PC-9 (cell line): ENCODE measurements around the gene COL5A3. TPM values are rescaled to one million over a fixed set of nuclear protein-coding genes. Genes with fewer than 3 reads are reported as not detected.

Source experiments
- BruUV-seq: library from RNA; stranded (reverse); fragments of 400-500 nt; replicated peaks from 2 replicates; lab custom pipeline; 2021; lab: Mats Ljungman, UMichigan
- CTCF ChIA-PET: fragments of 300-600 bp; sonication (Branson Sonifier 250); formaldehyde crosslinking; loops from one replicate; lab custom pipeline; 2022; ENCODE audit warnings: antibody characterized with exemption; lab: Charles Lee
- POLR2A ChIA-PET: fragments of 300-600 bp; sonication (Branson Sonifier 250); formaldehyde crosslinking; loops from one replicate; lab custom pipeline; 2022; ENCODE audit warnings: antibody characterized with exemption; ENCODE audit not compliant: unreplicated experiment; lab: Charles Lee
- DNase-seq, 2 experiments: peaks; one replicate each; pipeline versions ENCODE4 v3.0.0 to v3.0.0-alpha.2; 2015 to 2022; ENCODE audit warnings: mixed read lengths in 1 of 2
- H2AFZ ChIP-seq: fragments of 200-600 bp; sonication (generic); 2 replicates; pipeline ENCODE4 v1.8.1; 2017; ENCODE audit warnings: antibody characterized with exemption
- H3F3A ChIP-seq: fragments of 200-600 bp; sonication (generic); 2 replicates; pipeline ENCODE4 v1.8.1; 2017; ENCODE audit warnings: antibody characterized with exemption, mild to moderate bottlenecking, low read depth; ENCODE audit not compliant: insufficient read depth
- H3K27ac ChIP-seq: fragments of 200-600 bp; sonication (generic); 2 replicates; pipeline ENCODE4 v1.6.1; 2016; ENCODE audit warnings: mixed run types
- H3K27me3 ChIP-seq: fragments of 200-600 bp; sonication (generic); 2 replicates; pipeline ENCODE4 v1.6.1; 2016; ENCODE audit warnings: low read depth, mixed run types; ENCODE audit not compliant: insufficient read depth
- H3K36me3 ChIP-seq: fragments of 200-600 bp; sonication (generic); 2 replicates; pipeline ENCODE4 v1.6.1; 2016; ENCODE audit warnings: low read depth, mixed run types
- H3K4me1 ChIP-seq: fragments of 200-600 bp; sonication (generic); replicated peaks from 2 replicates; pipeline ENCODE4 v1.6.1; 2016; ENCODE audit warnings: mixed run types; ENCODE audit not compliant: insufficient read depth
- H3K4me2 ChIP-seq: fragments of 200-600 bp; sonication (generic); 2 replicates; pipeline ENCODE4 v1.6.1; 2017; ENCODE audit warnings: mixed run types
- H3K4me3 ChIP-seq: fragments of 200-600 bp; sonication (generic); 2 replicates; pipeline ENCODE4 v1.6.1; 2016; ENCODE audit warnings: mixed run types
- H3K79me2 ChIP-seq: fragments of 200-600 bp; sonication (generic); 2 replicates; pipeline ENCODE4 v1.6.1; 2017; ENCODE audit warnings: low read depth, mixed run types
- H3K9me2 ChIP-seq: fragments of 200-600 bp; sonication (generic); 2 replicates; pipeline ENCODE4 v1.8.1; 2017; ENCODE audit warnings: mild to moderate bottlenecking; ENCODE audit not compliant: insufficient read depth
- H3K9me3 ChIP-seq: fragments of 200-600 bp; sonication (generic); 2 replicates; pipeline ENCODE4 v1.8.1; 2016; ENCODE audit warnings: low read depth; ENCODE audit not compliant: insufficient read depth
- H4K20me1 ChIP-seq: fragments of 200-600 bp; sonication (generic); 2 replicates; pipeline ENCODE4 v1.8.1; 2017; ENCODE audit not compliant: insufficient read depth
- EZH2 ChIP-seq: fragments of 200-600 bp; sonication (generic); IDR thresholded peaks from 2 replicates; pipeline ENCODE4 v1.8.0; 2017; ENCODE audit warnings: antibody characterized with exemption, low read depth
- intact Hi-C: fragments of 100-400 bp; cut with micrococcal nuclease; formaldehyde crosslinking; loops from one replicate; pipeline ENCODE4 v1.10.0; 2022; ENCODE audit not compliant: unreplicated experiment
- total RNA-seq: library from RNA; stranded (reverse); gene quantifications from 2 replicates; pipeline ENCODE4 v1.2.3, GENCODE V29; 2021
- TF ChIP-seq, protein P1 (sequence below): fragments of 200-600 bp; sonication (generic); conservative IDR thresholded peaks from 2 replicates; pipeline ENCODE4 v1.6.1; 2017; ENCODE audit warnings: mixed run types, antibody characterized with exemption, mild to moderate bottlenecking, moderate library complexity

COL5A3 gene
- total RNA-seq, 1 experiment from 2014 or later, result not detected

DNA sequence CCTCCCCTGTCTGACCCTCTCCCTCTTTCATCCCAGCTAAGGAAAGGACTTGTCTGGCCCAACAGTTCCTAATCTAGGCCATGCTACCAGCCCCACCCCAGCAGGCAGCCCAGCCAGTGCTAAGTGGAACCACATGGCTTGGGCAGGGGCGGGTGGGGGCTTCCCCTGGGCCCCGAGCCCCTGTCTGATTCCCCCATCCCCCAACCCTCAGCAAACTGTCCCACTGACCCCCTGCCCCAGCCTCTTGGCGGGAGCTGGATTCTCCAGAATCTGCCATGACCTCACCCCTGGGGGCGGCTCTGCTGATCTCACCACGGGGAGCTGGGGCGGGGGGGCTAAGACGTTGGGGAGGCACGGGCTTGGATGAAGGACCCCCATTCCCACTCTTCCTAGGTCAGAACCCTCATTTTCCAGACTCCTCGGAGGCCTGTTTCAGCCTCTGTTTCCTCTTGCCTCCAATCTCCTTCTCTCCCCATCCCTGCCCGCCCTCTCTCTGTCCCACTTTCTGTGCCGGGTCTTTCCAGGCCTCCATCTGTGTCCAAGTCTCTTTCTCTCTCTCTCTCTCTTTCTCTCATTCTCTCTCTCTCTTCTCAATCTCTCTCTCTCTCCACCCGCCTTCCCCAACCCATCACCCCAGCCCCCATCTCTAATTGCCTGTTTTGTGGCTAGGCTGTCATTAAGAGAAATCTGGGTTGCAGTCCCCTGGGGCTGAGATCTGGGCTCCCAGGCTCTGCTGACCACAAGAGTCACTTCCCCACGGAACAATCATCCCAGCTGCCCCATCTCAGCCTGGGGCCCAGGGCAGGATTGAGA lies 2.7 kb downstream of the COL5A3 start:
- Histone ChIP-seq H4K20me1 (no peaks in the 10 kb centered on the region; the same call in 1 of the 2 replicates), H3F3A (no peaks in the 10 kb centered on the region), H3K36me3 (no peaks in the 10 kb centered on the region), H3K4me3 (no peak overlapping the region), H3K9me3 (no peaks in the 10 kb centered on the region), H3K4me1 (no peaks in the 10 kb centered on the region), H3K9me2 (no peaks in the 10 kb centered on the region), H3K79me2 (no peaks in the 10 kb centered on the region), H2AFZ (no peak overlapping the region), H3K4me2 (no peak overlapping the region), H3K27ac (no peak overlapping the region), H3K27me3 (peaks cover 97% of the 10 kb centered on the region)
- ChIA-PET CTCF (interaction anchor here (0.5 kb wide), 1 partner anchor 13 kb away, joined by 6 read pairs; no protein-coding TSS in a partner anchor), POLR2A (no interaction called here)
- intact Hi-C loops, result no loop called here
- no peak for DNase-seq
- no TSS peak for BruUV-seq
- TF ChIP-seq EZH2, result no peak

DNA sequence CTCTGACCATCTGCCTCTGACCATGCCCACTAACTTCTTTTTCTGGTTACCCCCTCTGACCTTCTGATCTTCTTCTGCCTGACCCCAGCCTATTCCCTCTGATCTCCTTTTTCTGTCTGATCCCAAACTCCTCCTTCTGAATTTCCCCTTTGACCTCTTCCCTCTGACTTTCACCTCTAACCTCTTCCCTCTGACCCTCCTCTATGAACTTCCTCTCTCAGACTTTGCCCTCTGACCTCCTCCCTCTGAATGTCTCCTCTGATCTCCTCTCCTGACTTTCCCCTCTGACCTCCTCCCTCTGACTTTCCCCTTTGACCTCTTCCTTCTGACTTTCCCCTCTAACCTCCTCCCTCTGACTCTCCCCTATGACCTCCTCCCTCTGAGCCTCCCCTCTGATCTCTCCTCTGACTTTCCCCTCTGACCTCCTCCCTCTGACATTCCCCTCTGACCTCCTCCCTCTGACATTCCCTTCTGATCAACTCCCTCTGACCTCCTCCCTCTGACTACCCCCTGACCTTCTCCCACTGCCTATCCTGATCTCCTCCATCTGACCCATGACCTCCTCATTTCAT lies 3.5 kb downstream of the COL5A3 start:
- DNase-seq, result no peak
- Histone ChIP-seq H3K4me3 (no peak overlapping the region), H3K4me2 (no peak overlapping the region), H3K27ac (no peak overlapping the region), H2AFZ (no peak overlapping the region), H3K36me3 (no peaks in the 10 kb centered on the region), H3K9me2 (no peaks in the 10 kb centered on the region), H3K79me2 (no peaks in the 10 kb centered on the region), H3K4me1 (no peaks in the 10 kb centered on the region), H4K20me1 (no peaks in the 10 kb centered on the region; the same call in 1 of the 2 replicates), H3K9me3 (no peaks in the 10 kb centered on the region), H3F3A (no peaks in the 10 kb centered on the region), H3K27me3 (peaks cover 90% of the 10 kb centered on the region)
- ChIA-PET CTCF (no interaction called here), POLR2A (no interaction called here)
- no TSS peak for BruUV-seq
- TF ChIP-seq EZH2, result no peak
- TF ChIP-seq, protein P1, sequence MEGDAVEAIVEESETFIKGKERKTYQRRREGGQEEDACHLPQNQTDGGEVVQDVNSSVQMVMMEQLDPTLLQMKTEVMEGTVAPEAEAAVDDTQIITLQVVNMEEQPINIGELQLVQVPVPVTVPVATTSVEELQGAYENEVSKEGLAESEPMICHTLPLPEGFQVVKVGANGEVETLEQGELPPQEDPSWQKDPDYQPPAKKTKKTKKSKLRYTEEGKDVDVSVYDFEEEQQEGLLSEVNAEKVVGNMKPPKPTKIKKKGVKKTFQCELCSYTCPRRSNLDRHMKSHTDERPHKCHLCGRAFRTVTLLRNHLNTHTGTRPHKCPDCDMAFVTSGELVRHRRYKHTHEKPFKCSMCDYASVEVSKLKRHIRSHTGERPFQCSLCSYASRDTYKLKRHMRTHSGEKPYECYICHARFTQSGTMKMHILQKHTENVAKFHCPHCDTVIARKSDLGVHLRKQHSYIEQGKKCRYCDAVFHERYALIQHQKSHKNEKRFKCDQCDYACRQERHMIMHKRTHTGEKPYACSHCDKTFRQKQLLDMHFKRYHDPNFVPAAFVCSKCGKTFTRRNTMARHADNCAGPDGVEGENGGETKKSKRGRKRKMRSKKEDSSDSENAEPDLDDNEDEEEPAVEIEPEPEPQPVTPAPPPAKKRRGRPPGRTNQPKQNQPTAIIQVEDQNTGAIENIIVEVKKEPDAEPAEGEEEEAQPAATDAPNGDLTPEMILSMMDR, result no peak
- intact Hi-C loops, result no loop called here

DNA sequence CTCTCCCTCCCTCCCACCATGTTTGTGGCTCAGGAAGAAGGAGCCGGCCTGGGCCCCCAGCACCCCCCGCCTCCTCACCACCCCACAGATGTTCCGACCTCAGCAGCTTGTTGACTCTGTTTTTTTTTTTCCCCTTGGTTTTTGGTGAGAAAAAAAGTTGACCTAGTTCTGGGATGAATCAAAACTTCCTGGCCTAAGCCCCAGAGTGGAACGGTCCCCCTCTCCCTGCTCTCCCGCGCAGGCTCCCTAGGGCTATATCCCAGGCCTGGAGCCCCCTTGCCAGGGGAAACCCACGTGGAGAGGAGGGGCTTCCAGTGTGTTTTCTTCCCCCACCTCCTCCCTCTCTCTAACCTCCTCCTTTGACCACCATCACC lies 4.0 kb downstream of the COL5A3 start:
- H3K9me2 ChIP-seq, result no peaks in the 10 kb centered on the region
- H3K36me3 ChIP-seq, result no peaks in the 10 kb centered on the region
- CTCF ChIA-PET, result no interaction called here
- no peak overlapping the region for H2AFZ ChIP-seq
- H3K79me2 ChIP-seq, result no peaks in the 10 kb centered on the region
- no peak overlapping the region for H3K4me3 ChIP-seq
- TF ChIP-seq EZH2, result no peak
- TF ChIP-seq, protein P1, result no peak
- intact Hi-C loops, result no loop called here
- POLR2A ChIA-PET, result no interaction called here
- no peak overlapping the region for H3K4me2 ChIP-seq
- no peaks in the 10 kb centered on the region; the same call in 1 of the 2 replicates for H4K20me1 ChIP-seq
- no peak for DNase-seq
- no peaks in the 10 kb centered on the region for H3K4me1 ChIP-seq
- no TSS peak for BruUV-seq
- no peaks in the 10 kb centered on the region for H3F3A ChIP-seq
- H3K27me3 ChIP-seq, result peaks cover 85% of the 10 kb centered on the region
- H3K27ac ChIP-seq, result no peak overlapping the region
- H3K9me3 ChIP-seq, result no peaks in the 10 kb centered on the region
